Liver (tissue), 3 donors: ENCODE results near the gene HCRTR1.

Experiments used
- ATF3 ChIP-seq: IDR thresholded peaks from 2 replicates; pipeline ENCODE4 v1.6.1; 2016; ENCODE audit warnings: antibody characterized with exemption
- CTCF ChIP-seq: fragments of 150-350 bp; IDR thresholded peaks from 2 replicates; pipeline ENCODE4 v1.5.1; 2017; ENCODE audit warnings: improper control_type of control experiment, low read depth, low read length; ENCODE audit not compliant: missing input control
- EGR1 ChIP-seq, 2 donors: IDR thresholded peaks; 2 replicates each; pipeline ENCODE4 v1.6.1; 2016 to 2018; ENCODE audit warnings: antibody characterized with exemption in 2 of 2, low read depth in 2 of 2
- HNF4A ChIP-seq, 2 donors: conservative IDR thresholded peaks; 2 replicates each; pipeline ENCODE4 v1.6.1; 2016; ENCODE audit warnings: antibody characterized with exemption in 2 of 2, mild to moderate bottlenecking in 2 of 2
- MAX ChIP-seq: IDR thresholded peaks from 2 replicates; pipeline ENCODE4 v1.6.1; 2016; ENCODE audit warnings: antibody characterized with exemption
- RAD21 ChIP-seq, 2 donors: IDR thresholded peaks; 2 replicates each; pipeline ENCODE4 v1.6.1; 2016; ENCODE audit warnings: antibody characterized with exemption in 2 of 2, mild to moderate bottlenecking in 2 of 2
- REST ChIP-seq: IDR thresholded peaks from 2 replicates; pipeline ENCODE4 v1.6.1; 2016; ENCODE audit warnings: antibody characterized with exemption, mild to moderate bottlenecking
- ZBTB33 ChIP-seq: IDR thresholded peaks from 2 replicates; pipeline ENCODE4 v1.6.1; 2016; ENCODE audit warnings: antibody characterized with exemption
- donor health status: healthy.
- donor health status: healthy.

- no peak for TF ChIP-seq CTCF
- TF ChIP-seq ATF3 = no peak
- TF ChIP-seq RAD21 (IDR thresholded peaks at IDR 0.05) = peak; percentile 22 to 51
- TF ChIP-seq REST = no peak
- no peak for TF ChIP-seq HNF4A (conservative IDR thresholded peaks at IDR 0.05)
- no peak for TF ChIP-seq MAX
- TF ChIP-seq ZBTB33 = no peak
- no peak for TF ChIP-seq EGR1 (IDR thresholded peaks at IDR 0.05; ENCODE audit: low read depth in 2 of 2)
These were observed 52.5 kb downstream of the HCRTR1 start for GRCh38 chr1:31669786-31670592.
